ENCODE results near the gene GFER. TPM values are rescaled to one million over a fixed set of nuclear protein-coding genes. Genes with fewer than 3 reads are reported as not detected.

GFER gene
- total and polyA plus RNA-seq, 9 of the 15 experiments (the other 6 are each of a cell fraction or from before 2014, with no cell fraction given), result 4.3 to 53.7 (median 19.8) TPM

DNA sequence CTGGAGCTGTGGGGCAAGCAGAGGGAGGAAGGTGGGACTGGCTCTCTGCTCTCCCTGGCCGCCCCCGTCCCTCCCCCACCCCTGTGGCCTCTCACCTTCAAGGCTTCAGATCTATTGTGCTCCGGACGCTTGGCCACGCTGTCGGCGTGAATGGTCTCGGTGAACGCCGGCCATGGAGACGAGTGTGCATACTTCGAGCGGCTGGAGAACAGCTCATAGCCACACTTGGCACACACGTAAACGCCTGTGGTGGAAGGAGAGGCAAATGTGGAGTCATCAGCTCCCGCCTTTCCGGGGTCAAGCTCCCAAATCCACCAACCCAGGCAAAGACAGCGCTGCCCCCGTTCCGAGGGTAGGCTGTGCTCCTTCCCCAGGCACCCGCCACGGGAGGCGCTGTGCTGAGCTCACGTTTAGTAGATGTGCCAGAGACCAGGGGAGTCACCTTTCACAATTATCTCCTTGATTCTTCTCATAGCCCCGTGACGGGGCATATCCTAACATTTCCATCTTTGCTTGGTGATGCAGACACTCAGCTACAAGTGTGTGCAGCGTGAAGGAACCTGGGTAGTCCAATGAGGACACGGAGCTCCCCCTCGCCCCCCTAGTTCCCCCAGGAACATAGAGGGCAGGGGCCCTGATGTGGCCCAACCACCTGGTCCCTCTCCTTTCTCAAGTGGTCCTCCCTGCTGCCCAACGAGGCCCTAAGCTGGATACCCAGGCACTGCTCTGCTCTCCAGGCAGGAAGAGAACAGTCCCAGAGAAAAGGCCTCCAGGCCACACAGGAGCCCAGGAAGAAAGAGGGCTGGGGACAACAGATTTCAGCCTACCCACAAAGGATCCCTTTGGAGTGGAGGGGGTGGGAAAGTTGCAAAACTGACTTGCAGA lies 42.6 kb upstream of the GFER start:
- intact Hi-C loops (cut with micrococcal nuclease) (loop anchor here (2.0 kb wide), 1 partner anchor 23 kb away; the partner anchor contains the start of gene RPS2), in situ Hi-C loops (cut with MboI) (no loop called here)
- Histone ChIP-seq H3K27ac (ENCODE audit: extremely low read depth, low read depth, low read length) (peak overlapping the region; percentile 51), H3K4me3 (peak overlapping the region; percentile 78), H3K9ac (ENCODE audit: insufficient read depth in 1 of 2, low read depth in 2 of 2, low read length in 2 of 2) (peak overlapping the region; percentile 63 to 91), H3K36me3 (ENCODE audit: control insufficient read depth, insufficient read depth, low read length) (peaks cover 37% of the 10 kb centered on the region; the same call in 2 of the 3 replicates), H4K20me1 (replicated peaks; ENCODE audit: control insufficient read depth, insufficient read depth, low read length) (peaks cover 7% of the 10 kb centered on the region), H3K79me2 (ENCODE audit: control insufficient read depth, insufficient read depth, low read length) (peaks cover 20% of the 10 kb centered on the region), H3K4me1 (replicated peaks in 1 of 2; ENCODE audit: control insufficient read depth in 2 of 2, insufficient read depth in 2 of 2, low read length in 2 of 2) (peaks cover 29 to 66% of the 10 kb centered on the region in 2 experiments), H2AFZ (ENCODE audit: low read depth, low read length) (0 out of 2 replicates have a peak overlapping the region, but pooled peaks have one; percentile 49), H3K4me2 (ENCODE audit: insufficient read depth, low read length) (peak overlapping the region; percentile 84), H3K9me3 (replicated peaks; ENCODE audit: control insufficient read depth, insufficient read depth, low read depth, low read length) (no peaks in the 10 kb centered on the region), H3K9me1 (ENCODE audit: control insufficient read depth, insufficient read depth, low read length) (peaks cover 8% of the 10 kb centered on the region), H3K27me3 (ENCODE audit: control insufficient read depth in 2 of 2, insufficient read depth in 2 of 2, low read length in 2 of 2) (no peaks in the 10 kb centered on the region)
- POLR2A ChIA-PET, result interaction anchor here (0.7 to 1.6 kb wide), 7 partner anchors 9 to 213 kb away, joined by 3 to 7 read pairs (median 4); partner anchors contain the start of gene RPS2
- DNase-seq (ENCODE audit: extremely low read depth in 1 of 4, low spot score in 3 of 4), result peak in 3 of 4 experiments; percentile 56 to 75 (median 66)
- BruUV-seq (replicated peaks), result no TSS peak
- FAIRE-seq, result no peak
- CTCF ChIA-PET (ENCODE audit: low intra/inter-chr PET ratio), result no interaction called here
- TF ChIP-seq CTCF (IDR thresholded peaks at IDR 0.05 in 2 of 3, conservative IDR thresholded peaks at IDR 0.05 in 1 of 3; ENCODE audit: insufficient read depth in 2 of 3, low read depth in 1 of 3, low read length in 3 of 3) (peak; percentile 52 to 56 (median 56); a peak in 4 of 6 replicates), CEBPG (CRISPR knock-in tag; IDR thresholded peaks at IDR 0.05) (no peak), CEBPG (tag; conservative IDR thresholded peaks at IDR 0.05 in 1 of 2, IDR thresholded peaks at IDR 0.05 in 1 of 2) (0 out of 4 replicates have a peak, but pooled peaks of 1 of the 2 experiments have one; percentile 6), BRD4 (IDR thresholded peaks at IDR 0.05) (no peak), ZKSCAN3 (CRISPR knock-in tag; IDR thresholded peaks at IDR 0.05) (no peak), NFE2 (IDR thresholded peaks at IDR 0.05; ENCODE audit: low read depth) (peak; percentile 11; the same call in 1 of the 2 replicates), CEBPB (tag; IDR thresholded peaks at IDR 0.05) (peak; percentile 90), PRDM10 (IDR thresholded peaks at IDR 0.05; ENCODE audit: partially characterized antibody) (peak; percentile 69), SP1 (CRISPR knock-in tag; IDR thresholded peaks at IDR 0.05) (0 out of 2 replicates have a peak, but pooled peaks have one; percentile 2), BHLHE40 (IDR thresholded peaks at IDR 0.05; ENCODE audit: low read length) (peak; percentile 86)
- TF ChIP-seq, protein P1, sequence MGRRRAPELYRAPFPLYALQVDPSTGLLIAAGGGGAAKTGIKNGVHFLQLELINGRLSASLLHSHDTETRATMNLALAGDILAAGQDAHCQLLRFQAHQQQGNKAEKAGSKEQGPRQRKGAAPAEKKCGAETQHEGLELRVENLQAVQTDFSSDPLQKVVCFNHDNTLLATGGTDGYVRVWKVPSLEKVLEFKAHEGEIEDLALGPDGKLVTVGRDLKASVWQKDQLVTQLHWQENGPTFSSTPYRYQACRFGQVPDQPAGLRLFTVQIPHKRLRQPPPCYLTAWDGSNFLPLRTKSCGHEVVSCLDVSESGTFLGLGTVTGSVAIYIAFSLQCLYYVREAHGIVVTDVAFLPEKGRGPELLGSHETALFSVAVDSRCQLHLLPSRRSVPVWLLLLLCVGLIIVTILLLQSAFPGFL (CRISPR knock-in tag; IDR thresholded peaks at IDR 0.05), result no peak
- ATAC-seq, result peak; percentile 25
- WGBS (ENCODE audit: insufficient coverage, low coverage, missing lambda C conversion rate), result 54% methylated on average over 27 of the region's 30 CpGs
